Panc1 (cell line): ENCODE measurements around the gene TF. TPM values are rescaled to one million over a fixed set of nuclear protein-coding genes. Genes with fewer than 3 reads are reported as not detected.

Experiments used
- ATAC-seq: fragments of 200-7000 bp; cut with Tn5 transposase; 2 replicates; pipeline ENCODE4 v1.9.1; 2020; ENCODE audit warnings: mild to moderate bottlenecking, moderate library complexity
- BruUV-seq: library from RNA; stranded (reverse); fragments of 400-500 nt; replicated peaks from 2 replicates; lab custom pipeline; 2021; lab: Mats Ljungman, UMichigan
- CTCF ChIA-PET: fragments of 300-600 bp; sonication (Branson Sonifier 250); formaldehyde crosslinking; loops from one replicate; lab custom pipeline; 2022; ENCODE audit warnings: antibody characterized with exemption; lab: Charles Lee
- POLR2A ChIA-PET: fragments of 300-600 bp; sonication (Branson Sonifier 250); formaldehyde crosslinking; loops from one replicate; lab custom pipeline; 2022; ENCODE audit warnings: antibody characterized with exemption; lab: Charles Lee
- DNase-seq: peaks from one replicate; pipeline ENCODE4 v3.0.0-alpha.2; 2010; ENCODE audit warnings: low read depth, low spot score
- H3K27ac ChIP-seq: 2 replicates; pipeline ENCODE4 v1.5.1; 2011; ENCODE audit warnings: mild to moderate bottlenecking, low read length, inconsistent platforms
- H3K27me3 ChIP-seq: fragments of 200-500 bp; sonication (Bioruptor generic); 2 replicates; pipeline ENCODE4 v1.6.0; 2014; ENCODE audit warnings: low read length, inconsistent platforms; ENCODE audit not compliant: control insufficient read depth, insufficient read depth
- H3K36me3 ChIP-seq: fragments of 200-500 bp; sonication (Bioruptor generic); 2 replicates; pipeline ENCODE4 v1.5.1; 2014; ENCODE audit warnings: inconsistent platforms, mild to moderate bottlenecking, low read length, moderate library complexity; ENCODE audit not compliant: control insufficient read depth, insufficient read depth
- H3K4me1 ChIP-seq: 2 replicates; pipeline ENCODE4 v1.5.1; 2011; ENCODE audit warnings: inconsistent platforms, mild to moderate bottlenecking, low read length, moderate library complexity; ENCODE audit not compliant: control insufficient read depth, insufficient read depth
- H3K4me3 ChIP-seq, 2 experiments: 2 replicates each; pipeline ENCODE4 v1.5.1; 2011 to 2012; ENCODE audit warnings: low read depth in 2 of 2, low read length in 2 of 2, mild to moderate bottlenecking in 2 of 2, inconsistent platforms in 1 of 2, moderate library complexity in 1 of 2
- H3K9me3 ChIP-seq: fragments of 200-500 bp; sonication (Bioruptor generic); 2 replicates; pipeline ENCODE4 v1.5.1; 2014; ENCODE audit warnings: low read depth, mild to moderate bottlenecking, inconsistent platforms, low read length, moderate library complexity; ENCODE audit not compliant: control insufficient read depth, insufficient read depth
- POLR2AphosphoS5 ChIP-seq: IDR thresholded peaks from 2 replicates; pipeline ENCODE4 v1.6.1; 2012; ENCODE audit warnings: mild to moderate bottlenecking, low read depth, low read length, moderate library complexity
- SIN3A ChIP-seq: IDR thresholded peaks from 2 replicates; pipeline ENCODE4 v1.6.1; 2012; ENCODE audit warnings: low read depth, mild to moderate bottlenecking, low read length, moderate library complexity, borderline replicate concordance; ENCODE audit not compliant: insufficient read depth
- TCF7L2 ChIP-seq: IDR thresholded peaks from 2 replicates; pipeline ENCODE4 v1.6.1; 2011; ENCODE audit warnings: mild to moderate bottlenecking, low read depth, low read length, inconsistent platforms
- in situ Hi-C: cut with HindIII; loops from 2 replicates; pipeline ENCODE4 v1.10.0; 2016; ENCODE audit warnings: low sequenced_read_pairs, low pct_unique_long_range_greater_than_20kb
- intact Hi-C: fragments of 100-400 bp; cut with micrococcal nuclease; formaldehyde crosslinking; loops from one replicate; pipeline ENCODE4 v1.10.0; 2022; ENCODE audit not compliant: unreplicated experiment
- total RNA-seq: library from RNA; stranded (reverse); gene quantifications from one replicate; pipeline ENCODE4 v1.2.1, GENCODE V29; 2021; ENCODE audit not compliant: unreplicated experiment
- TF ChIP-seq, protein P1 (sequence below): fragments of 450-650 bp; IDR thresholded peaks from 2 replicates; pipeline ENCODE4 v1.5.1; 2017; ENCODE audit warnings: mild to moderate bottlenecking
- TF ChIP-seq, protein P2 (sequence below), 2 experiments: IDR thresholded peaks; 2 replicates each; pipeline ENCODE4 v1.6.1; 2011 to 2012; ENCODE audit warnings: low read depth in 2 of 2, control low read depth in 1 of 2, low read length in 1 of 2, mild to moderate bottlenecking in 1 of 2, moderate library complexity in 1 of 2; ENCODE audit not compliant: insufficient read depth in 1 of 2

TF gene
- total RNA-seq, 1 experiment from 2014 or later = 9.5 TPM

DNA sequence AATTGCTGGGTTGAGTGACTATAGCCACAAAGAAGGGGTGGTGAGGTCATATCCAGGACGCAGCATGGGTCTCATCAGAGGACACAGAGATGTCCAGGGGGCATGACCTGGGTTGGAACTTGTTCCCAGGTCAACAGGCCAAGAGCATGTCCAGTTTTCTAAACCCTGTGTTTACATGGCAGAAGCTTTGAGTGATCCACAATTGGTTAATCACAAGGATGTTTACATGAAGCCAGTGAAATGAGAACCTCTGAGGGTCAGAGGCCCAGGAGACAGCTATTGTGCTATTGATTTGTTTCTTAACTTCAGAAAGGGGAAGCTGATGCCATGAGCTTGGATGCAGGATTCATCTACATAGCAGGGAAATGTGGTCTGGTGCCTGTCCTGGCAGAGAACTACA lies 42.3 kb upstream of the TF start:
- ATAC-seq = no peak
- in situ Hi-C loops = no loop called here

DNA sequence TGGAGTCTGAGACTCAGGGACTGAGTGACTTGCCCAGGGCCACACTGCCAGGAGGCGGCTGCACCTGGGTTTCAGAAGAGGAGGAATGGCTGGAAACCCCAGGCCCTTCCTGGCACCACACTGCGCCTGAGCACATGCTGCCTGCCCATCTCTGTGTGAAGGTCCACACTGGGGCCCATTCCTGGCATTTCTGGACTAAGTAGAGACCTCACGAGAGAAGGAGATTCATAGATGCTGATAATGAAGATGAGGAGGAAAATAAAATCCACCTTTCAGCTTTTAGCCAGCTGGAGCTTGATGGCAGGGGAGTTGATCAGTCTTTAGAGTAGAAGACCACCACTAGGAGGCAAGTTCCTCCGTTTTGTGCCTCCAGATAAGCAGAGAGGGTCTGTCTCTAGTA lies 40.2 kb upstream of the TF start:
- Histone ChIP-seq H3K4me3 (no peak overlapping the region), H3K9me3 (no peaks in the 10 kb centered on the region), H3K36me3 (no peaks in the 10 kb centered on the region; the same call in 1 of the 2 replicates), H3K27me3 (peaks cover 37% of the 10 kb centered on the region), H3K4me1 (no peaks in the 10 kb centered on the region), H3K27ac (no peak overlapping the region)
- CTCF ChIA-PET = no interaction called here
- intact Hi-C loops (no loop called here), in situ Hi-C loops (no loop called here)
- no peak for DNase-seq
- POLR2A ChIA-PET = no interaction called here
- no TSS peak for BruUV-seq
- TF ChIP-seq, protein P1, sequence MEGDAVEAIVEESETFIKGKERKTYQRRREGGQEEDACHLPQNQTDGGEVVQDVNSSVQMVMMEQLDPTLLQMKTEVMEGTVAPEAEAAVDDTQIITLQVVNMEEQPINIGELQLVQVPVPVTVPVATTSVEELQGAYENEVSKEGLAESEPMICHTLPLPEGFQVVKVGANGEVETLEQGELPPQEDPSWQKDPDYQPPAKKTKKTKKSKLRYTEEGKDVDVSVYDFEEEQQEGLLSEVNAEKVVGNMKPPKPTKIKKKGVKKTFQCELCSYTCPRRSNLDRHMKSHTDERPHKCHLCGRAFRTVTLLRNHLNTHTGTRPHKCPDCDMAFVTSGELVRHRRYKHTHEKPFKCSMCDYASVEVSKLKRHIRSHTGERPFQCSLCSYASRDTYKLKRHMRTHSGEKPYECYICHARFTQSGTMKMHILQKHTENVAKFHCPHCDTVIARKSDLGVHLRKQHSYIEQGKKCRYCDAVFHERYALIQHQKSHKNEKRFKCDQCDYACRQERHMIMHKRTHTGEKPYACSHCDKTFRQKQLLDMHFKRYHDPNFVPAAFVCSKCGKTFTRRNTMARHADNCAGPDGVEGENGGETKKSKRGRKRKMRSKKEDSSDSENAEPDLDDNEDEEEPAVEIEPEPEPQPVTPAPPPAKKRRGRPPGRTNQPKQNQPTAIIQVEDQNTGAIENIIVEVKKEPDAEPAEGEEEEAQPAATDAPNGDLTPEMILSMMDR = no peak
- TF ChIP-seq TCF7L2 (no peak), SIN3A (no peak), POLR2AphosphoS5 (no peak)
- TF ChIP-seq, protein P2, sequence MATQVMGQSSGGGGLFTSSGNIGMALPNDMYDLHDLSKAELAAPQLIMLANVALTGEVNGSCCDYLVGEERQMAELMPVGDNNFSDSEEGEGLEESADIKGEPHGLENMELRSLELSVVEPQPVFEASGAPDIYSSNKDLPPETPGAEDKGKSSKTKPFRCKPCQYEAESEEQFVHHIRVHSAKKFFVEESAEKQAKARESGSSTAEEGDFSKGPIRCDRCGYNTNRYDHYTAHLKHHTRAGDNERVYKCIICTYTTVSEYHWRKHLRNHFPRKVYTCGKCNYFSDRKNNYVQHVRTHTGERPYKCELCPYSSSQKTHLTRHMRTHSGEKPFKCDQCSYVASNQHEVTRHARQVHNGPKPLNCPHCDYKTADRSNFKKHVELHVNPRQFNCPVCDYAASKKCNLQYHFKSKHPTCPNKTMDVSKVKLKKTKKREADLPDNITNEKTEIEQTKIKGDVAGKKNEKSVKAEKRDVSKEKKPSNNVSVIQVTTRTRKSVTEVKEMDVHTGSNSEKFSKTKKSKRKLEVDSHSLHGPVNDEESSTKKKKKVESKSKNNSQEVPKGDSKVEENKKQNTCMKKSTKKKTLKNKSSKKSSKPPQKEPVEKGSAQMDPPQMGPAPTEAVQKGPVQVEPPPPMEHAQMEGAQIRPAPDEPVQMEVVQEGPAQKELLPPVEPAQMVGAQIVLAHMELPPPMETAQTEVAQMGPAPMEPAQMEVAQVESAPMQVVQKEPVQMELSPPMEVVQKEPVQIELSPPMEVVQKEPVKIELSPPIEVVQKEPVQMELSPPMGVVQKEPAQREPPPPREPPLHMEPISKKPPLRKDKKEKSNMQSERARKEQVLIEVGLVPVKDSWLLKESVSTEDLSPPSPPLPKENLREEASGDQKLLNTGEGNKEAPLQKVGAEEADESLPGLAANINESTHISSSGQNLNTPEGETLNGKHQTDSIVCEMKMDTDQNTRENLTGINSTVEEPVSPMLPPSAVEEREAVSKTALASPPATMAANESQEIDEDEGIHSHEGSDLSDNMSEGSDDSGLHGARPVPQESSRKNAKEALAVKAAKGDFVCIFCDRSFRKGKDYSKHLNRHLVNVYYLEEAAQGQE (IDR thresholded peaks at IDR 0.05; ENCODE audit: insufficient read depth in 1 of 2, low read depth in 2 of 2, low read length in 1 of 2) = no peak
- no peak for ATAC-seq

More for the DNA sequence above, 42.3 kb upstream of the TF start:
- H3K9me3 ChIP-seq = no peaks in the 10 kb centered on the region
- H3K27ac ChIP-seq = no peak overlapping the region
- no peak for DNase-seq
- no peaks in the 10 kb centered on the region for H3K4me1 ChIP-seq
- H3K36me3 ChIP-seq = no peaks in the 10 kb centered on the region; the same call in 1 of the 2 replicates
- H3K4me3 ChIP-seq = no peak overlapping the region
- no peak for TF ChIP-seq TCF7L2
- no peak for TF ChIP-seq SIN3A
- TF ChIP-seq, protein P2 (IDR thresholded peaks at IDR 0.05; ENCODE audit: insufficient read depth in 1 of 2, low read depth in 2 of 2, low read length in 1 of 2) = no peak
- TF ChIP-seq, protein P1 = no peak
- TF ChIP-seq POLR2AphosphoS5 = no peak
- no TSS peak for BruUV-seq
- H3K27me3 ChIP-seq = peaks cover 32% of the 10 kb centered on the region
- intact Hi-C loops = no loop called here
- ChIA-PET POLR2A (no interaction called here), CTCF (no interaction called here)
